GM04503 (cell line): ENCODE data around the gene HSF2BP.
"Not testable (repeated sequence)": the region's sequence is repeated elsewhere in the genome, so short reads cannot be mapped to it uniquely, and the experiment has no call there.

Experiments
- DNase-seq: peaks from one replicate; pipeline ENCODE4 v3.0.0-alpha.2; 2012; ENCODE audit warnings: low read depth

Gene HSF2BP

GRCh38 chr21:43651926-43652325 is 7.4 kb downstream of the HSF2BP start:
- not testable (repeated sequence) for DNase-seq

- no peak for DNase-seq
Observed at GRCh38 chr21:43648171-43648570, 11.1 kb downstream of the HSF2BP start.

- peak; percentile 39 for DNase-seq
Observed at GRCh38 chr21:43646550-43647260, 12.6 kb downstream of the HSF2BP start.

GRCh38 chr21:43645976-43646375 is 13.3 kb downstream of the HSF2BP start:
- no peak for DNase-seq

GRCh38 chr21:43645136-43645891 is 14.0 kb downstream of the HSF2BP start:
- peak; percentile 41 for DNase-seq

GRCh38 chr21:43644609-43645008 is 14.7 kb downstream of the HSF2BP start:
- peak; percentile 8 for DNase-seq

- no peak for DNase-seq
Observed at GRCh38 chr21:43644071-43644470, 15.2 kb downstream of the HSF2BP start.

- DNase-seq: no peak
Observed at GRCh38 chr21:43643193-43643592, 16.1 kb downstream of the HSF2BP start.

GRCh38 chr21:43640400-43640799 is 18.9 kb downstream of the HSF2BP start:
- DNase-seq: no peak

GRCh38 chr21:43639470-43640353 is 19.6 kb downstream of the HSF2BP start:
- peak; percentile 40 for DNase-seq

GRCh38 chr21:43637530-43638158 is 21.6 kb downstream of the HSF2BP start:
- DNase-seq: no peak

GRCh38 chr21:43635436-43635835 is 23.9 kb downstream of the HSF2BP start:
- no peak for DNase-seq

GRCh38 chr21:43634618-43635017 is 24.7 kb downstream of the HSF2BP start:
- peak; percentile 55 for DNase-seq

GRCh38 chr21:43632373-43632905 is 26.8 kb downstream of the HSF2BP start:
- no peak for DNase-seq

GRCh38 chr21:43631411-43632107 is 27.7 kb downstream of the HSF2BP start:
- no peak for DNase-seq

- DNase-seq: no peak
Observed at GRCh38 chr21:43627527-43627926, 31.8 kb downstream of the HSF2BP start.

- no peak for DNase-seq
Observed at GRCh38 chr21:43626390-43626789, 32.9 kb downstream of the HSF2BP start.

GRCh38 chr21:43624339-43624738 is 34.9 kb downstream of the HSF2BP start:
- no peak for DNase-seq

GRCh38 chr21:43623588-43623987 is 35.7 kb downstream of the HSF2BP start:
- no peak for DNase-seq

GRCh38 chr21:43622796-43623195 is 36.5 kb downstream of the HSF2BP start:
- DNase-seq: no peak

- no peak for DNase-seq
Observed at GRCh38 chr21:43619856-43620255, 39.4 kb downstream of the HSF2BP start.
